GM23338 (cell line): Measurements from ENCODE around the gene MTA2. TPM values are rescaled to one million over a fixed set of nuclear protein-coding genes. Genes with fewer than 3 reads are reported as not detected.

Experiments used
- ETS1 ChIP-seq: IDR thresholded peaks from 2 replicates; pipeline ENCODE4 v1.6.1; 2016; ENCODE audit warnings: antibody characterized with exemption
- NANOG ChIP-seq: IDR thresholded peaks from 2 replicates; pipeline ENCODE4 v1.6.1; 2016; ENCODE audit warnings: antibody characterized with exemption, borderline replicate concordance
- POLR2AphosphoS5 ChIP-seq: IDR thresholded peaks from 2 replicates; pipeline ENCODE4 v1.6.1; 2016; ENCODE audit warnings: antibody characterized with exemption, low read depth
- ZNF114 ChIP-seq: fragments of 250-450 bp; sonication (Bioruptor Pico); IDR thresholded peaks from 2 replicates; pipeline ENCODE4 v1.5.0; 2020; ENCODE audit warnings: mild to moderate bottlenecking, moderate library complexity
- polyA plus RNA-seq: library from polyadenylated mRNA; unstranded; fragments of >200 nt; fragmentation: Nextera tagmentation; extraction: Ambion mirVana; gene quantifications from 2 replicates; pipeline ENCODE4 v1.2.1, GENCODE V29; 2016
- total RNA-seq: library from RNA; depleted of rRNA; stranded (reverse); fragments of >200 nt; shearing (Covaris generic); gene quantifications from 2 replicates; pipeline ENCODE4 v1.2.3, GENCODE V29; 2014
- TF ChIP-seq, protein P1 (sequence below): fragments of 250-450 bp; sonication (Bioruptor Pico); IDR thresholded peaks from 2 replicates; pipeline ENCODE4 v1.5.0; 2020; ENCODE audit warnings: mild to moderate bottlenecking, moderate library complexity
- TF ChIP-seq, protein P2 (sequence below): IDR thresholded peaks from one replicate; pipeline ENCODE4 v1.6.1; 2018; ENCODE audit warnings: antibody characterized with exemption; ENCODE audit not compliant: unreplicated experiment

The MTA2 gene
- total and polyA plus RNA-seq, 2 experiments from 2014 or later, result 22.9 to 102 TPM

- TF ChIP-seq, protein P1, sequence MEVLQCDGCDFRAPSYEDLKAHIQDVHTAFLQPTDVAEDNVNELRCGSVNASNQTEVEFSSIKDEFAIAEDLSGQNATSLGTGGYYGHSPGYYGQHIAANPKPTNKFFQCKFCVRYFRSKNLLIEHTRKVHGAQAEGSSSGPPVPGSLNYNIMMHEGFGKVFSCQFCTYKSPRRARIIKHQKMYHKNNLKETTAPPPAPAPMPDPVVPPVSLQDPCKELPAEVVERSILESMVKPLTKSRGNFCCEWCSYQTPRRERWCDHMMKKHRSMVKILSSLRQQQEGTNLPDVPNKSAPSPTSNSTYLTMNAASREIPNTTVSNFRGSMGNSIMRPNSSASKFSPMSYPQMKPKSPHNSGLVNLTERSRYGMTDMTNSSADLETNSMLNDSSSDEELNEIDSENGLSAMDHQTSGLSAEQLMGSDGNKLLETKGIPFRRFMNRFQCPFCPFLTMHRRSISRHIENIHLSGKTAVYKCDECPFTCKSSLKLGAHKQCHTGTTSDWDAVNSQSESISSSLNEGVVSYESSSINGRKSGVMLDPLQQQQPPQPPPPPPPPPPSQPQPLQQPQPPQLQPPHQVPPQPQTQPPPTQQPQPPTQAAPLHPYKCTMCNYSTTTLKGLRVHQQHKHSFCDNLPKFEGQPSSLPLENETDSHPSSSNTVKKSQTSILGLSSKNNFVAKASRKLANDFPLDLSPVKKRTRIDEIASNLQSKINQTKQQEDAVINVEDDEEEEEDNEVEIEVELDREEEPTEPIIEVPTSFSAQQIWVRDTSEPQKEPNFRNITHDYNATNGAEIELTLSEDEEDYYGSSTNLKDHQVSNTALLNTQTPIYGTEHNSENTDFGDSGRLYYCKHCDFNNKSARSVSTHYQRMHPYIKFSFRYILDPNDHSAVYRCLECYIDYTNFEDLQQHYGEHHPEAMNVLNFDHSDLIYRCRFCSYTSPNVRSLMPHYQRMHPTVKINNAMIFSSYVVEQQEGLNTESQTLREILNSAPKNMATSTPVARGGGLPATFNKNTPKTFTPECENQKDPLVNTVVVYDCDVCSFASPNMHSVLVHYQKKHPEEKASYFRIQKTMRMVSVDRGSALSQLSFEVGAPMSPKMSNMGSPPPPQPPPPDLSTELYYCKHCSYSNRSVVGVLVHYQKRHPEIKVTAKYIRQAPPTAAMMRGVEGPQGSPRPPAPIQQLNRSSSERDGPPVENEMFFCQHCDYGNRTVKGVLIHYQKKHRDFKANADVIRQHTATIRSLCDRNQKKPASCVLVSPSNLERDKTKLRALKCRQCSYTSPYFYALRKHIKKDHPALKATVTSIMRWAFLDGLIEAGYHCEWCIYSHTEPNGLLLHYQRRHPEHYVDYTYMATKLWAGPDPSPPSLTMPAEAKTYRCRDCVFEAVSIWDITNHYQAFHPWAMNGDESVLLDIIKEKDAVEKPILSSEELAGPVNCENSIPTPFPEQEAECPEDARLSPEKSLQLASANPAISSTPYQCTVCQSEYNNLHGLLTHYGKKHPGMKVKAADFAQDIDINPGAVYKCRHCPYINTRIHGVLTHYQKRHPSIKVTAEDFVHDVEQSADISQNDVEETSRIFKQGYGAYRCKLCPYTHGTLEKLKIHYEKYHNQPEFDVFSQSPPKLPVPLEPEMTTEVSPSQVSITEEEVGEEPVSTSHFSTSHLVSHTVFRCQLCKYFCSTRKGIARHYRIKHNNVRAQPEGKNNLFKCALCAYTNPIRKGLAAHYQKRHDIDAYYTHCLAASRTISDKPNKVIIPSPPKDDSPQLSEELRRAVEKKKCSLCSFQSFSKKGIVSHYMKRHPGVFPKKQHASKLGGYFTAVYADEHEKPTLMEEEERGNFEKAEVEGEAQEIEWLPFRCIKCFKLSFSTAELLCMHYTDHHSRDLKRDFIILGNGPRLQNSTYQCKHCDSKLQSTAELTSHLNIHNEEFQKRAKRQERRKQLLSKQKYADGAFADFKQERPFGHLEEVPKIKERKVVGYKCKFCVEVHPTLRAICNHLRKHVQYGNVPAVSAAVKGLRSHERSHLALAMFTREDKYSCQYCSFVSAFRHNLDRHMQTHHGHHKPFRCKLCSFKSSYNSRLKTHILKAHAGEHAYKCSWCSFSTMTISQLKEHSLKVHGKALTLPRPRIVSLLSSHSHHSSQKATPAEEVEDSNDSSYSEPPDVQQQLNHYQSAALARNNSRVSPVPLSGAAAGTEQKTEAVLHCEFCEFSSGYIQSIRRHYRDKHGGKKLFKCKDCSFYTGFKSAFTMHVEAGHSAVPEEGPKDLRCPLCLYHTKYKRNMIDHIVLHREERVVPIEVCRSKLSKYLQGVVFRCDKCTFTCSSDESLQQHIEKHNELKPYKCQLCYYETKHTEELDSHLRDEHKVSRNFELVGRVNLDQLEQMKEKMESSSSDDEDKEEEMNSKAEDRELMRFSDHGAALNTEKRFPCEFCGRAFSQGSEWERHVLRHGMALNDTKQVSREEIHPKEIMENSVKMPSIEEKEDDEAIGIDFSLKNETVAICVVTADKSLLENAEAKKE (CRISPR knock-in tag), result no peak
- TF ChIP-seq ZNF114 (CRISPR knock-in tag), result no peak
- no peak for TF ChIP-seq ETS1
- no peak for TF ChIP-seq POLR2AphosphoS5
- TF ChIP-seq NANOG, result no peak
- TF ChIP-seq, protein P2, sequence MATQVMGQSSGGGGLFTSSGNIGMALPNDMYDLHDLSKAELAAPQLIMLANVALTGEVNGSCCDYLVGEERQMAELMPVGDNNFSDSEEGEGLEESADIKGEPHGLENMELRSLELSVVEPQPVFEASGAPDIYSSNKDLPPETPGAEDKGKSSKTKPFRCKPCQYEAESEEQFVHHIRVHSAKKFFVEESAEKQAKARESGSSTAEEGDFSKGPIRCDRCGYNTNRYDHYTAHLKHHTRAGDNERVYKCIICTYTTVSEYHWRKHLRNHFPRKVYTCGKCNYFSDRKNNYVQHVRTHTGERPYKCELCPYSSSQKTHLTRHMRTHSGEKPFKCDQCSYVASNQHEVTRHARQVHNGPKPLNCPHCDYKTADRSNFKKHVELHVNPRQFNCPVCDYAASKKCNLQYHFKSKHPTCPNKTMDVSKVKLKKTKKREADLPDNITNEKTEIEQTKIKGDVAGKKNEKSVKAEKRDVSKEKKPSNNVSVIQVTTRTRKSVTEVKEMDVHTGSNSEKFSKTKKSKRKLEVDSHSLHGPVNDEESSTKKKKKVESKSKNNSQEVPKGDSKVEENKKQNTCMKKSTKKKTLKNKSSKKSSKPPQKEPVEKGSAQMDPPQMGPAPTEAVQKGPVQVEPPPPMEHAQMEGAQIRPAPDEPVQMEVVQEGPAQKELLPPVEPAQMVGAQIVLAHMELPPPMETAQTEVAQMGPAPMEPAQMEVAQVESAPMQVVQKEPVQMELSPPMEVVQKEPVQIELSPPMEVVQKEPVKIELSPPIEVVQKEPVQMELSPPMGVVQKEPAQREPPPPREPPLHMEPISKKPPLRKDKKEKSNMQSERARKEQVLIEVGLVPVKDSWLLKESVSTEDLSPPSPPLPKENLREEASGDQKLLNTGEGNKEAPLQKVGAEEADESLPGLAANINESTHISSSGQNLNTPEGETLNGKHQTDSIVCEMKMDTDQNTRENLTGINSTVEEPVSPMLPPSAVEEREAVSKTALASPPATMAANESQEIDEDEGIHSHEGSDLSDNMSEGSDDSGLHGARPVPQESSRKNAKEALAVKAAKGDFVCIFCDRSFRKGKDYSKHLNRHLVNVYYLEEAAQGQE, result no peak
Observed at GRCh38 chr11:62613291-62613778, 11.7 kb upstream of the MTA2 start (continued).
